Measurements from ENCODE around the gene OR10H3.
A peak's percentile ranks its signal among the peaks of the same experiment; 100 is the strongest.
"Not testable (repeated sequence)": the region's sequence is repeated elsewhere in the genome, so short reads cannot be mapped to it uniquely, and the experiment has no call there.

Gene OR10H3, protein sequence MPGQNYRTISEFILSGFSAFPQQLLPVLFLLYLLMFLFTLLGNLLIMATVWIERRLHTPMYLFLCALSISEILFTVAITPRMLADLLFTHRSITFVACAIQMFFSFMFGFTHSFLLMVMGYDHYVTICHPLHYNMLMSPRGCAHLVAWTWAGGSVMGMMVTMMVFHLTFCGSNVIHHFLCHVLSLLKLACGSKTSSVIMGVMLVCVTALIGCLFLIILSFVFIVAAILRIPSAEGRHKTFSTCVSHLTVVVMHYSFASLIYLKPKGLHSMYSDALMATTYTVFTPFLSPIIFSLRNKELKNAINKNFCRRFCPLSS

DNA sequence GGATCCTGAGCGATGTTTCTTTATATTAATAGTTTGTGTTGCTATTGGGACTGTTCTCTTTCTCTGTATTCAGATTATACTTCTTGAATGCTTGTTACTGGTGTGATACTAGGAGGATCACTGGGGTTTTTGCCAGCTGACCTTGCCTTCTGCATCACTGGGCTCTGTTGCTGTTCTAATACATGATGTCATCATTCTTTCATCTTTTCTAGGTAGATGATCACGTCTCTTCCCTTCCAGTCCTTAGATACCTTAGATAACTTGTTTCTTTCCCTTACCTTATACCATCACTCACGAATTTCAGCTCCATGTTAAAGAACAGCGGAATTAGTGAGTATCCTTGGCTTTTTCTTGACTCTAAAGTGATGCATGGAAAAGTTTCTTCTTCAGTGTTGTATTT lies at the start of gene OR10H3:
TSS of gene OR10H3 (plus strand) at position 264 of the 400 bp plus-strand sequence. CDS start 3,408 bp downstream, outside the sequence.
- no peak for DNase-seq

DNA sequence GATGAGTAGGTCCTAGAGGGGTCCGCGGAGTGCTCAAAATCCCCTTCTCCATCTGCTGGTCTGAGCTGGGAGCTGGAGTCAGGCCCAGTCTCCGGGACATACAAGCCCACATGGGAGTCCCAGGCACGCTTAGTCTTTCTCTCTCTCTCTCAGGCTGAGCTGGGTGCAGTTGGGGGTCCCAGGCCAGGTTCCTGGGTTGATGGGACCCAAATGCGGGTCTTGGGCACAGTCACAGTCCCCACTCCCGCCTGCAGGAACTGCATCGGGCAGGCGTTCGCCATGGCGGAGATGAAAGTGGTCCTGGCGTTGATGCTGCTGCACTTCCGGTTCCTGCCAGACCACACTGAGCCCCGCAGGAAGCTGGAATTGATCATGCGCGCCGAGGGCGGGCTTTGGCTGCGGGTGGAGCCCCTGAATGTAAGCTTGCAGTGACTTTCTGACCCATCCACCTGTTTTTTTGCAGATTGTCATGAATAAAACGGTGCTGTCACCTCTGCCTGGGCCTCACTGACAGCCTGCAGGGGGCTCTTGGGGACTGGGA lies 41.1 kb upstream of the OR10H3 start:
- no peak for DNase-seq

DNA sequence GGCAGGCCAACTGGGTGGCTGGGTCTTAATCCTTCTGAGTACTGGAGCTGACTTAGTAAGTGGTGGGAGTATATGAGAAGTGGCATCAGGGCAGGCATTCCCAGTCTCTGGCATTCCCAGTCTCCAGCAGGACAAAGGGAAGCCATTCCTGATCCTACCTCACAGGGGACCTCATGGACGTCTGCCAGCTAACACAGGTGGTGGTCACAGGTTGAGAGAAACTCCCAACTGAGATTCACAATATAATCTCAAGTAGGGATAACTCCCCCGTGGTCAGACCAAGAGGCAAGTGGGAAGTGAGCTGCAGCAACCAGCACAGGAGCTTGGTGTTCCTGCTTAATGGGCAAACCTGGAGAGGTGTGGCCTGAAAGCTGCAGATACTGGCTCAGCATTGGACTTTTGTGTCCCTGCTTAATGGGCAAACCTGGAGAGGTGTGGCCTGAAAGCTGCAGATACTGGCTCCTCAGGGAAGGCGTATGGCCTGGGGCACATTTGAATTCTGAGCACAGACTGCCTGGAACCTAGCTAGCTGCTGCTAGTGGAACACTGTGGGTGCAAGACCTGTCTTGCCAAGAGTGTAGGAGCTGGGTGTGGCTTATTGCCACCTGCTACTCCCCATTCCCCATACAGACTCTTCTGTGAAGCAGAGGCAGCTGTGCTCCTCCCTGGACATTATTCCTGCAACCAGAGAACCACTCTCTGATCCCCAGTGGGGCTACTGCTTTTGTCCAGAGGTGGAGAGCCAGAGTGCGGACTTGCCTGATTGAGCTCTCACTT lies 35.8 kb upstream of the OR10H3 start:
- no peak for DNase-seq

DNA sequence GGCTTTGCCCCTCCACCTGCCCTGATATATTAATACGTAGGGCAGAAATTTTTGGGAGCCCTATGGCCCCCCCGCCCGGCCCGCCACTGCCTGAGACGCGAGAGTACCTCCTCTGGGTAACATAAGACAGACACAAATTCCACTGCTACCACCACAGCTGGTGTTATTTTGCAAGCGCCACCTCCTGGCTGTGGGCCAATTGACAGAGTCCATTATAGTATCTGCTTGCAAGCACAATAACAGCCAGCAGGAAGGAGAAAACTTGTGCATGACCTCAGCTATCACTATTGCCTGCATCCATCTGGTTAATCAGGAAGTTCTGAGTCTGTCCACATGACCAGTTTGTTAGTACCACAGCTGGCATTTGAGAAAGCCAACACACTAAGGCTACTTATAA lies 35.3 kb upstream of the OR10H3 start:
- peak; percentile 24 for DNase-seq

DNA sequence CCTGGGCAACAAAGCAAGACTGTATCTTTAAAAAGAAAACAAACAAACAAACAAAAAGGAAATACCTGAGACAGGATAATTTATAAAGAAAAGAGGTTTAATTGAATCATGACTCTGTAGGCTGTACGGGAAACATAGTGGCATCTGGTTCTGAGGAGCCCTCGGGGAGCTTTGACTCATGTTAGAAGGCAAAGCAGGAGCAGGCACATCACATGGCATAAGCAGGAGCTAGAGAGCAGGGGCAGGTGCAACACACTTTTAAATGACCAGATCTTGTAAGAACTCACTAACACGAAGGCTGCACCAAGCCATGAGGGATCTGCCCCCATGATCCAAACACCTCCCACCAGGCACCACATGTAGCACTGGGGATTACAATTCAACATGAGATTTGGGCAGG lies 23.1 kb upstream of the OR10H3 start:
- no peak for DNase-seq

DNA sequence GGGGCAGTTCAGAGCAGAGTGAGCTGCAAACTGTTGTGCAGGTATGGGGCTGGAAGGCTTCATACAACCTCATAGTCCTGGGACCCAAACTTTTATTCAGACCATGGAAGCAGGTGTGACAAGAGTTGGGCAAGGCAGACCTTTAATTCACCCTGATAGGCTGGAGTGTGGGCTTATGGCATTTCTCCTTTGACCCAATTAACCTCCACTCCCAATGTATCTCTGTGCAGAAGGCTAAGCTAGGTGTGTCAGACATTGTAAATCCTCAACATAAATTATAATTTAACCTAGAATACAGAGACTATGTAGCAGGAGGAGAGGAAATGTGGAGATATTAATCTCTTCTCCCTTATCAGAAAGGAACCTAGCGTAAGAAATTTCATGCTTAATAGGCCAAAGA lies 22.1 kb upstream of the OR10H3 start:
- no peak for DNase-seq

DNA sequence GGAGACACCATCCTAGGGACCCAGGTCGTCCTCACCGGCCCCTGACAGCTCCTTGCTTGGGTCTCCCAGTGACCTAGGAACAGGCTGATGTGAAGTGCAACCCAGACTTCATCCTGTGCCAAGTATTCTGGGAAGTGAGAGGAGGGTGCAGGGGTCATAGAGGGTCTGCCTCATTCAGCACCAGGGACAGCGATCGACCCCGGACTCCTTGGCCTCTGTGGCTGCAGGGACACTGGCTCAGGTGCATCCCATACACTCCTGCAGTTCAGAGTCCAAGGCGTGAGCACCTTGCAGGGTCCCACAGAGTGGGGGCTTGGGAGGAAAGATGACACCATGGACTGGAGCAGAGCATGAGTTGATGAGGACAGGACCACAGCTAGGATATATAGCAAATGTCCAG lies 20.0 kb upstream of the OR10H3 start:
- no peak for DNase-seq

DNA sequence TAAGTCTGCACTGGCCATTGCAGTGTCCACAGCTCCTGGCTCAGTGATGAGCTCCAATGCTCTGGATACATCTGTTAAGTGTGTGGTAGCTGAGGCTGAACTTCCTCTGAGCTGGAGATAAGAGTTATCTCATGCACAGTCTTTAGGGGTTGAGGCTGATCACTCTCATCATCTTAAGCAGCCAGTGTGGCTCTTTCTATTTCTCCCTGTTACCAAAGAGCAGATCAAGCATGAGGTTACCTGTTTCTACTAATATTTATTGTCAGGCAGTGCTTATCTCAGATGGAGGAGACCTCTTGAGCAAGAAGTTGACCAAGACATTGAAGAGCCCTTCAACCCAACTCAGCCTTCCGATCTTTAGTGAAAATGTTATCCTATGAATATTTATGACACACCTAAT lies 16.5 kb upstream of the OR10H3 start:
- no peak for DNase-seq

DNA sequence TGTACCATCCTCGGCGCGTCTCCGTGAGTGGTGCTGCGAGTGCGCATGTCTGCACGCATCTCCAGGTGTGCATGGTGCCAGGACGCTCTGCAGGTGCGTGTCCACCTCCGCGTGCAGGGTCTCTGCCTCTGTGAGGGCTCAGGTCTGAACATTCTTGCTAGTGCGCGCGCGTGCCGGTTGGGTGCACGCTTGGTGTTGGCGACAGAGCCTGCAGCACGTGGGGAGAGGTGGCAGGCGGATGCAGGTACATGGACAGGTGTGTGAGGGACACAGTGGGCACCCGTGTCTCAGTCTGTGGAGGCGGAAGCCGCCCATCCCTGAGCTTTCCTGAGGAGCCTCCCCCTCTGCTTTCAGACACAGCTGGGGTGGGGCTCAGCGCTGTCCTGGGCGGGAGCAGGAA lies 14.8 kb upstream of the OR10H3 start:
- no peak for DNase-seq

DNA sequence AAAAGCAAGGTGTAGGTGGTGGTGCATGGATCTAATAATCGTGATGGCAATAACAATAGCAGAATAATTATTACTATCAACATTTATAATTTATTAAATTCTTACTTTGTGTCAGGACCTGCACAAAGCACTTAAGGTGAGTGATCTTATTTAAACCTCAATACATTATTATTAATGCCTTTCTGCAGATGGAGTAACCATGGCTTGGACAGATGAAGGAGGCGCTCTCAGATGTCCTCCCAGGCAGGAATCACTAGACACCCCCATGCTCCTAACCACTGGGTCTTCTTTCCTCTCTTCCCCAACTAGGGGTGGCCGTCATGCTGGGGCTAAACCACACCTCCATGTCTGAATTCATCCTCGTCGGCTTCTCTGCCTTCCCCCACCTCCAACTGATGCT lies 10.1 kb upstream of the OR10H3 start, which contains the start of gene OR10H2:
TSS of gene OR10H2 (plus strand) at position 301 of the 400 bp plus-strand sequence. CDS start at position 321, 20 bp downstream.
- no peak for DNase-seq

DNA sequence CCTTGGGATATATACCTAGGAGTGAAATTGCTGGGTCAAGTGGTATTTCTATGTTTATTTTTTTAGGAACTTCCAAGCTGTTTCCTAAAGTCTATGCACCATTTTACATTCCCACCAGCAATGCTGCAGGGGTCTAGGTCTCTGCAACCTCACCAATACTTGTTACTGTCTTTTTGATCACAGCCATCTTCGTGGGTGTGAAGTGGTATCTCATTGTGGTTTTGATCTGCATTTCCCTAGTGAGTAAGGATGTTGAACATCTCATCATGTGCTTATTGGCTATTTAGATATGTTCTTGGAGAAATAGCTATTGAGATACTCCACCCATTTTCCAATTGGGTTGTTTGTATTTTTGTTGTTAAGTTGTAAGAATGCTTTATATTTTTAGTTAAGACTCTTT lies 7.2 kb upstream of the OR10H3 start:
- DNase-seq: no peak

DNA sequence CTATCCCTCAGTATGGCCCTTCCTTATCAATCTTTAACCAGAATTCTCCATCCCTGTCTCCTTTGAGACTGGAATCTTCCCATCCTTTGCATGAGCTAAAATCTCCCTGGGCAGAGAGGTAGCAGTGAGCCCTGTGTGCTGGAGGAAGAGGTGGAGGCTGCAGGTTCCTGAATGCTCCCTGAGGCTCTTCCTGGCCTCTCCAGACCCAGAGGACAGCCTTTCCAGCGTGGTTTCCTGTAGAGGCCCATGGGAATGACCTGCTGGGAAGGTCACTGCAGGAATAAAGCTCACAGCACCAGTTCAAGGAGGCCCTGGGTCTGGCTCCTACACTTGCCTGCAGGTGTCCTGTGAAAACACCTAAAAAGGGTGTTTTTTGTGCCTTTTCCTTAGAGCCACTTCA lies 5.4 kb upstream of the OR10H3 start:
- DNase-seq: no peak

DNA sequence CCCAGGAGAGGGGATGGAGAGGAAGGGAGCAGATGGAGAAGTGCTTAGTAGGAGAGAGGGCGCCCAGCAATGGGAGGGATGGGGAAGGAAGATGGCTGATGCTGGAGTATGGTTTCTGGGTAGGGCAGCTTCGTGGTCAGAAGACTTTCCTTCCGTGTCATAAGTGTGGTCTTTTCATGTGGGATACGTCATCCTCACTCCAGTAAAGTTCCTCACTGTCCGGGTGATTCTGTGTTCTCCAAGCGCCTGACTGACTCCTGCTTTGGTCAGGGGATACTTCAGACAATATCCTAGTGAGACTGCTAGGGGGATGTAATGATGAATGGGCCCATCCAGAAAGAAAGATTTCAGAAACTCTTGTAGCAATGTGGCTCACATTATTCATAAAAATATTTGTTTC lies 3.9 kb upstream of the OR10H3 start:
- DNase-seq: no peak

DNA sequence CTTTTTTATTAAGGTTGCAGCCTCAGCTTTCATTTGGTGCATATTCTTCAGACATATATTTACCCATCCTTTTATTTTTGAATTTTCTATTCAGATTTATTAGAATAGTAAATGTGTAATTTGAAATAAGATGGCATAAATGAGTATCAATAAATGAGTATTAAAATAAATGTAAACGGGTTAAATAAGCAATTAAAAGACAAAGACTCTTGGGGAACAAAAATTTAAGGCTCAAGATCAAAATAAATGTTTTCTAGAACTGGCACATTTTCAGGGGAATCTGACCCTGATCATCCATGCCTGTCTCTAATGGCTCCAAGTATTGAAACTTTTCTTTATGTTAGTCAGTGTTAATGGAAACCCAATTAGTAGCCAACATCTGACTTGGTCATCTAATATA lies 3.0 kb downstream of the OR10H3 start:
- no peak for DNase-seq

DNA sequence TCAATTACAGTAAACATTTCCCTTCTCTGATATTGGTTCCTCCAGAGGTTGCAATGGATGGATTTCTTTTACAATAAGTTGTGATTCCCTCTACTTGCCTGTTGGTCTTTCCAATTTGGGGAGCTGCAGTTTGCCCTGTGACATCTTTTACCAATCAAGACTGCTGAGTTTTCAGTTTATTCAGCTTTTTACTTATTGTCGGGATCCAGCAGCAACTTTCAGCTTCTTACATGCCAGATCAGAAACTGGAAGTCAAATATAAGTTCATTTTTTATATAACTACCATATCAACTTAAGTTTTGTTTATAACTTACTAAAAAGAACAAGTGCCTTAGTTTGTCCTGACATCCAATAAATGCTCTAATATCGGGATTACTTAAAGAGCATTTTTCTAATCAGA lies 10.5 kb downstream of the OR10H3 start:
- no peak for DNase-seq

DNA sequence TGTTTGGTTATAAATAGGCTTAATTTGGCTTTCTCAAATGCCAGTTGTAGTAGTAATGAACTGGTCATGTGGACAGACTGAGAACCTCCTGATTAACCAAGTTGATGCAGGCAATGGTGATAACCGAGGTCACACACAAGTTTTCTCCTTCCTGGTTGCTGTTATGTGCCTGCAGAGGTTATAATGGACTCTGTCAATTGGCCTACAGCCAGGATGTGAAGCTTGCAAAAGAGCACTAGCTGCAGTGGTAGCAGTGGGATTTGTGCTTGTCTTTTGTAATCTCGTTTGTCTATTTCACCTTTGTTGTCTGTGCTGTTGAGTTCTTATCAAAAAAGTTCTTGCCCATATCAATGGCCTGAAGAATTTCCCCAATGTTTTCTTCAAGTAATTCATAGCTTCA lies 20.6 kb downstream of the OR10H3 start:
- no peak for DNase-seq

DNA sequence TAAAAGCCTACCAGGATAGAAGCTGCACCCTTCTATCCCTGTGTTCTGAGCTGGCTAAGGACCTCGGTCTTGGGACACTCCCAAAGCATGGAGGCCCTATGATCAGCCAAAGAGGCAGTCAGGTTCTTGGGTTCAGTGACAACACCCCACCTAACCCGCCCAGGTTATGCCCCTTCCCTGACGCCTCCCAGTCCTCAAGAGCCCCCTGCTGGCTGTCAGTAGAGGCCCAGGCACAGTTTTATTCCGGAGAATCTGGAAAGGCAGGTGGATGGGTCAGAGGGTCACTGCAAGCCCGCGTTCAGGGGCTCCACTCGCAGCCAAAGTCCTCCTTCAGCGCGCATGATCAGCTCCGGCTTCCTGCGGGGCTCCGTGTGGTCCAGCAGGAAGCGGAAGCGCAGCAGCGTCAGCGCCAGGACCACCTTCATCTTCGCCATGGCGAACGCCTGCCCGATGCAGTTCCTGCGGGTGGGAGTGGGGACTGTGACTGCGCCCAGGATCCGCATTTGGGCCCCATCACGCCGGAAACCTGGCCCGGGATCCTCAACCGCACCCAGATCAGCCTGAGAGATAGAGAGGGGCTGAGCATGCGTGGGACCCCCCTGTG lies 22.3 kb downstream of the OR10H3 start:
- no peak for DNase-seq

DNA sequence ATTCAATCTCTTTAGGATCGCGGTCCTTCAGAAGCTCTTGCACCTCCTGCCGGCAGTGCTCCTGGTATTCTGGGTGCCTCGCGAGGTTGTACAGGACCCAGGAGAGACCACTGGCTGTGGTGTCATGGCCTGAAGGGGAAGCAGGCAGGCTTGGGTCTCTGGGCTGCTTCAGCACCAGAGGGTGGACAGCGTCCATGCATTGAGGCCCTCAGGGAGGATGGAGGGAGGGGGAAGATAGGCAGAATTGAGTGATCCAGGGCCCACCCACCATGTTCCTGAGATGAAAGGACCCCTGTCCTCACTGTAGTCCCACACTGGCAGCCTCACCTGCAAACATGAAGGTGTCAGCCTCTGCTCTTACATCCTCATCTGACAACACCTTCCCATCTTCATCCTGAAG lies 31.8 kb downstream of the OR10H3 start:
- DNase-seq: no peak

DNA sequence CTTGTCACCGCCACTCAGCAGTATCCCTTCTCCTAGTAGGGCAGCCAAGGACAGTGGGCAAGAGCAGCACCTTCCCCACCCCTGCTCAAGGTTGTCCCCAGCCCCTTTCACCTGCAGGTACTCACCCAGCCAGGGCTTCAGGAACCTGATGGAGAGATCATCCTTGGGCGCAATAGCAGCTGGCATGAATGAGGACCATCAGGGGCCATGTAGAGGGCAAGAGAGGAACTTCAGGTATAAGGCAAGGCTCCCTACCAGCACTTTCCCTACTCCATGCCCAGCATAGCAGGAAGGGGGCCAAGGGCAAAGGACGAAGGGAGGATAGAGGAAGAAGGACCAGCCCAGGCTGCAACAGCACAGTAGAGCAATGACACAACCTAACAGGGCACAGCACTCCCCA lies 36.4 kb downstream of the OR10H3 start:
- DNase-seq: not testable (repeated sequence)

DNA sequence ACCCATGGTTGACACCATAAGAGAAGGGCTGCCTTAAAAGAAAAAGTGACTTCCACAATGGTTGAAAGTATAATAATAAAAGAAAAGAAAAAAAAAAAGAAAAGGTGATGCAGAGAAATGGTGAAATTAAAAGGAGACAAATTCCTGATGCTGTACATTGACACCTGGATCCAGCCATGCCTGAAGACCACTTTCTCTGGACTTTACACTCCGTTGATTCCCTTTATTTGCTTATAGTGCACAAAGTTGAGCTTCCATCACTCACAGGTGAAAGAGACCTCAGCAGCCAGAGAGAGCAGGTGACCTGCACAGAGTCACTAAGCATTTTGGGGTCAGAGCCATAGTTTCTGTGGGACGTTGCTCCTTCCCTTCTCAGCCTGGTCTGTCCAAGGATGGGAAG lies 37.5 kb downstream of the OR10H3 start:
- DNase-seq: no peak

DNA sequence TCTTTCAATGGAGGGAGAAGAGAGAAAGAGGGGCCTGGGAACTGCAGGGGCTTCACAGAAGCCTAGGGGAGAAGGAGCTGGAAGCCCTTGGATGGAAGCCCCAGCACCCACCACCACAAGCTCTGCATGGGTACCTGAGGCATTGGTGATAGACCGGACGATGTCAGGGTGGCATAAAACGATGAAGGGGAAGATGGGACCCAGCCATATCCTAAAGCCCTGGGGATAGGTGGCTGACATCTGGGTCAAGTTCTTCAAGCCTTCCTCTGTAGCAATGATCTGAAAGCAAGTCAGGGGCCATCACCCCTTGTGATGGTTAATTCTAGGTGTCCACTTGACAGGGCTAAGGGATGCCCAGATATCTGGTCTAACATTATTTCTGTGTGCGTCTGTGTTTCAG lies 38.5 kb downstream of the OR10H3 start:
- no peak for DNase-seq

DNA sequence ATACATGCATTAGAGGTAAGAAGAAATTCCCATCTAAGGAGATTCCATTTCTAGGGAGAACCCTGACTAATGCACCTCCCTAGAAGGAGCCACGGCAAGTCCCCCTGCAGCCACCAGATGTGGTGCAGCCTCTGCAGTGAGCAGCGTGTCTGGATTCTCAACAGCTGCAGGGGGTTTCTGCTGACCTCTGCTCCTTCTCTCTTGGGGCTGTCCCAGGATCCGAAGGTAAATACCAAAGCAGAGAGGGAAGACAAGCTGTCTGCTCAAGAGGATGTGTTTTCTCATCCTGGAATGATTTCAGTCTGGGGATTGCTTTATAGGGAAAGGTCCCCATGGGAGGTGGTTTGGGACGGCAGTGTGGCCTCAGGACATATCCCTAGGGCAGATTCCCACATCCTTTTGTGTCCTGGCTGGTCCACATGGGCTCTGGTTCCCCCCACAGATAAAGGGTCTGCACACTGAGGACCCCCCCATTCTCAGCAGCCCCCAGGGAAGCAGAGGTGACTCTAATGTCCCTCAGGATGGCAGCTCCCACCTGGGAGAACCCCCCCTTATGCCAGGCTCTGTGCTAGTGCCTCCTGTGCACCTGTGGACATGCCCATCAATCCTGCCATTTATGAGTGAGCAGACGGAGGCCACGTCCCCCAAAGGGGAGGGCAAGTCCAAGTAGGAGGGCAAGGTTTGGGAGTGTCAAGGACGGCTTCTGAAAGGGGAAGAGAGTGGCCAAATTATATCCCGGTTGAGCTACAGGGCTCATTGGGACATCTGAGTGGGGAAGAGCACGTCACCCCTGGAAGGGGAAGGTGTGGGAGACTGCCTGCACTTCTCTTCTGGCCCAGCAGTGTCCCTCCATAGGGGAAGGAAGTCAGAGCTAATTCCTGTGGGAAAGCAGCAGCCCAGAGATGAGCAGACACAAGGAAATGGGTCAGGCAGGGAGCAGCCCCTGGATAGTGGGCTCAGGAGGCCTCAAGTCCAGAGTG lies 39.5 kb downstream of the OR10H3 start:
- DNase-seq: no peak

Data from NCI-H146 (cell line).